Body of pancreas (tissue), 4 donors: ENCODE data around the gene AMMECR1. TPM values are rescaled to one million over a fixed set of nuclear protein-coding genes. Genes with fewer than 3 reads are reported as not detected.
"Not testable (repeated sequence)": the region's sequence is repeated elsewhere in the genome, so short reads cannot be mapped to it uniquely, and the experiment has no call there.

Experiments
- ATAC-seq: fragments of 150-250 bp; one replicate; pipeline ENCODE4 v1.9.1; 2016
- DNase-seq, 4 donors: peaks; one replicate each; pipeline ENCODE4 v3.0.0-alpha.2; 2019
- H3K27ac ChIP-seq, 4 donors: fragments of 200-600 bp; sonication (generic); 1 replicate in 3 of 4; 2 replicates in 1 of 4; pipeline versions ENCODE4 v1.5.1 to v1.6.1; 2016 to 2019; ENCODE audit warnings: mild to moderate bottlenecking in 1 of 4, mixed read lengths in 1 of 4, moderate library complexity in 1 of 4
- H3K27me3 ChIP-seq, 2 donors: fragments of 200-600 bp; sonication (generic); one replicate each; pipeline ENCODE4 v1.6.0; 2016; ENCODE audit warnings: mild to moderate bottlenecking in 1 of 2
- H3K36me3 ChIP-seq, 2 donors: fragments of 200-600 bp; sonication (generic); replicated peaks in 1 of 2; 2 replicates each; pipeline ENCODE4 v1.5.1; 2016; ENCODE audit warnings: low read depth in 2 of 2; ENCODE audit not compliant: insufficient read depth in 1 of 2
- H3K4me1 ChIP-seq: fragments of 200-600 bp; sonication (generic); one replicate; pipeline ENCODE4 v1.6.0; 2016
- H3K4me3 ChIP-seq, 2 donors: fragments of 200-600 bp; sonication (generic); 1 replicate in 1 of 2; 2 replicates in 1 of 2; pipeline ENCODE4 v1.5.1; 2016 to 2019
- H3K9me3 ChIP-seq, 3 donors: fragments of 200-600 bp; sonication (generic); 1 replicate in 2 of 3; 2 replicates in 1 of 3; pipeline ENCODE4 v1.5.1; 2016
- CTCF ChIP-seq, 7 experiments: fragments of 450-650 bp in 4 of 7; fragments of 200-600 bp in 3 of 7; sonication (generic) in 3 of 7; IDR thresholded peaks; one replicate each; pipeline ENCODE4 v1.5.1; 2016 to 2019; ENCODE audit warnings: antibody characterized with exemption in 7 of 7
- POLR2A ChIP-seq, 3 donors: fragments of 450-650 bp; IDR thresholded peaks; one replicate each; pipeline ENCODE4 v1.6.1; 2016; ENCODE audit warnings: antibody characterized with exemption in 3 of 3, mild to moderate bottlenecking in 2 of 3
- WGBS, 2 donors: methylation state at CpG; one replicate each; pipeline ENCODE4 v1.1.5; 2017; 5-methylcytosine and 5-hydroxymethylcytosine counted together
- intact Hi-C: fragments of 100-400 bp; cut with DNase I; formaldehyde crosslinking; loops from one replicate; pipeline ENCODE4 v1.15.1; 2023
- total RNA-seq, 2 donors: library from RNA; depleted of rRNA; stranded (reverse); fragments of >200 nt; gene quantifications; one replicate each; pipeline ENCODE4 v1.1.0, GENCODE V29; 2016

Gene AMMECR1
- total RNA-seq, 2 donors from 2014 or later, result 1.6 to 6.5 TPM

GRCh38 chrX:110248578-110248977 is 69.3 kb downstream of the AMMECR1 start:
- Histone ChIP-seq H3K27me3 (no peaks in the 10 kb centered on the region), H3K27ac (no peak overlapping the region), H3K4me3 (no peak overlapping the region), H3K9me3 (no peaks in the 10 kb centered on the region), H3K36me3 (no peaks in the 10 kb centered on the region), H3K4me1 (no peaks in the 10 kb centered on the region)
- TF ChIP-seq CTCF (IDR thresholded peaks at IDR 0.05) (no peak), POLR2A (IDR thresholded peaks at IDR 0.05) (no peak)
- DNase-seq (no peak), ATAC-seq (no peak)
- intact Hi-C loops, result no loop called here
- WGBS, 2 donors, result 88 to 92% methylated on average over 1 of the region's 1 CpG

GRCh38 chrX:110245011-110245410 is 72.9 kb downstream of the AMMECR1 start:
- ATAC-seq (no peak), DNase-seq (no peak)
- Histone ChIP-seq H3K27ac (no peak overlapping the region), H3K36me3 (no peaks in the 10 kb centered on the region), H3K9me3 (no peaks in the 10 kb centered on the region), H3K4me3 (no peak overlapping the region), H3K4me1 (no peaks in the 10 kb centered on the region), H3K27me3 (no peaks in the 10 kb centered on the region)
- intact Hi-C loops, result no loop called here
- no peak for TF ChIP-seq POLR2A (IDR thresholded peaks at IDR 0.05)
- no peak for TF ChIP-seq CTCF (IDR thresholded peaks at IDR 0.05)

- Histone ChIP-seq H3K9me3 (no peaks in the 10 kb centered on the region), H3K4me1 (no peaks in the 10 kb centered on the region), H3K4me3 (no peak overlapping the region), H3K27ac (no peak overlapping the region), H3K36me3 (no peaks in the 10 kb centered on the region), H3K27me3 (no peaks in the 10 kb centered on the region)
- no peak for ATAC-seq
- DNase-seq, result no peak
- TF ChIP-seq CTCF (IDR thresholded peaks at IDR 0.05), result no peak
- TF ChIP-seq POLR2A (IDR thresholded peaks at IDR 0.05), result no peak
- intact Hi-C loops, result no loop called here
- 69 to 80% methylated on average over 1 of the region's 1 CpG for WGBS, 2 donors
Measured at GRCh38 chrX:110242371-110242770, 75.5 kb downstream of the AMMECR1 start.

- WGBS, 2 donors, result 27 to 71% methylated on average over 1 of the region's 1 CpG
- H3K4me1 ChIP-seq, result no peaks in the 10 kb centered on the region
- no peak for TF ChIP-seq POLR2A (IDR thresholded peaks at IDR 0.05)
- no peak for TF ChIP-seq CTCF (IDR thresholded peaks at IDR 0.05)
- intact Hi-C loops, result no loop called here
- DNase-seq (peak; percentile 22 to 43 (median 34)), ATAC-seq (no peak)
- H3K4me3 ChIP-seq, result no peak overlapping the region
- H3K9me3 ChIP-seq, result no peaks in the 10 kb centered on the region
- no peaks in the 10 kb centered on the region for H3K36me3 ChIP-seq
- H3K27me3 ChIP-seq, result no peaks in the 10 kb centered on the region
- no peak overlapping the region for H3K27ac ChIP-seq
Measured at GRCh38 chrX:110241816-110242215, 76.1 kb downstream of the AMMECR1 start.

- H3K4me1 ChIP-seq, DNase-seq, intact Hi-C loops, H3K4me3 ChIP-seq, ATAC-seq, H3K9me3 ChIP-seq, H3K27me3 ChIP-seq, H3K27ac ChIP-seq, H3K36me3 ChIP-seq: not testable (repeated sequence)
- 77 to 82% methylated on average over 5 of the region's 5 CpGs for WGBS, 2 donors
Measured at GRCh38 chrX:110238259-110238658, 79.6 kb downstream of the AMMECR1 start.

- DNase-seq, H3K9me3 ChIP-seq, ATAC-seq, H3K27me3 ChIP-seq, intact Hi-C loops, H3K4me3 ChIP-seq, H3K4me1 ChIP-seq, H3K36me3 ChIP-seq, H3K27ac ChIP-seq: not testable (repeated sequence)
- WGBS, 2 donors, result 89 to 93% methylated on average over 3 of the region's 3 CpGs
Measured at GRCh38 chrX:110231485-110231884, 86.4 kb downstream of the AMMECR1 start.

- H3K9me3 ChIP-seq, H3K36me3 ChIP-seq, intact Hi-C loops, ATAC-seq, H3K27ac ChIP-seq, H3K27me3 ChIP-seq, H3K4me3 ChIP-seq, H3K4me1 ChIP-seq: not testable (repeated sequence)
- WGBS, 2 donors, result 78 to 85% methylated on average over 13 to 14 of the region's 21 CpGs
- peak in 3 of 4 donors; percentile 10 to 33 (median 11) for DNase-seq
Measured at GRCh38 chrX:110229497-110230111, 88.3 kb downstream of the AMMECR1 start.
